SIG-M5 treated with dmso at 0.1 percent for 504 hours (cell line): ENCODE data around the gene CD4.
"Not testable (repeated sequence)": the region's sequence is repeated elsewhere in the genome, so short reads cannot be mapped to it uniquely, and the experiment has no call there.

Experiments
- DNase-seq: peaks from one replicate; lab custom pipeline; 2025; ENCODE audit not compliant: unreplicated experiment; lab: John Stamatoyannopoulos, UW

The CD4 gene

GRCh38 chr12:6845395-6845794 is 56.1 kb downstream of the CD4 start:
- no peak for DNase-seq

- no peak for DNase-seq
Measured at GRCh38 chr12:6846316-6846869, 57.1 kb downstream of the CD4 start.

GRCh38 chr12:6847676-6848075 is 58.3 kb downstream of the CD4 start:
- no peak for DNase-seq

- DNase-seq, result no peak
Measured at GRCh38 chr12:6849427-6849826, 60.1 kb downstream of the CD4 start.

- no peak for DNase-seq
Measured at GRCh38 chr12:6849976-6850560, 60.7 kb downstream of the CD4 start.

GRCh38 chr12:6850796-6851152 is 61.4 kb downstream of the CD4 start:
- DNase-seq, result no peak

- DNase-seq, result peak; percentile 100
Measured at GRCh38 chr12:6851153-6851920, 62.0 kb downstream of the CD4 start, which contains the start of gene CDCA3. Gene CDCA3 (minus strand): TSS chr12:6851286. CDS start chr12:6850952, 334 bp downstream.

- peak; percentile 100 for DNase-seq
Measured at GRCh38 chr12:6851921-6852650, 62.8 kb downstream of the CD4 start, which contains the start of gene USP5. Gene USP5 (plus strand): TSS chr12:6852150. CDS start chr12:6852180, 30 bp downstream.

GRCh38 chr12:6852651-6853354 is 63.5 kb downstream of the CD4 start:
- DNase-seq, result peak; percentile 54

- no peak for DNase-seq
Measured at GRCh38 chr12:6853626-6854025, 64.3 kb downstream of the CD4 start.

GRCh38 chr12:6854036-6854435 is 64.7 kb downstream of the CD4 start:
- no peak for DNase-seq

GRCh38 chr12:6855322-6855721 is 66.0 kb downstream of the CD4 start:
- no peak for DNase-seq

GRCh38 chr12:6858799-6859198 is 69.5 kb downstream of the CD4 start:
- DNase-seq, result no peak

- DNase-seq, result no peak
Measured at GRCh38 chr12:6860116-6860515, 70.8 kb downstream of the CD4 start.

GRCh38 chr12:6860942-6861341 is 71.6 kb downstream of the CD4 start:
- DNase-seq, result no peak

GRCh38 chr12:6861391-6861790 is 72.1 kb downstream of the CD4 start:
- DNase-seq, result no peak

- no peak for DNase-seq
Measured at GRCh38 chr12:6863033-6863432, 73.7 kb downstream of the CD4 start.

- DNase-seq, result no peak
Measured at GRCh38 chr12:6863586-6864321, 74.4 kb downstream of the CD4 start.

- not testable (repeated sequence) for DNase-seq
Measured at GRCh38 chr12:6865307-6865706, 76.0 kb downstream of the CD4 start.

GRCh38 chr12:6866163-6866919 is 77.0 kb downstream of the CD4 start:
- DNase-seq, result no peak
